Astrocyte (in vitro differentiated cells and primary cell): Measurements from ENCODE around the gene NDUFA8.

ENCODE experiments used
- CTCF ChIP-seq: IDR thresholded peaks from 2 replicates; pipeline ENCODE4 v1.5.1; 2011; ENCODE audit warnings: low read depth, mild to moderate bottlenecking, inconsistent platforms, low read length, moderate library complexity; ENCODE audit not compliant: insufficient read depth
- EZH2 ChIP-seq: IDR thresholded peaks from 2 replicates; pipeline ENCODE4 v1.6.1; 2012; ENCODE audit warnings: mild to moderate bottlenecking, low read length, inconsistent platforms; ENCODE audit not compliant: insufficient read depth

GRCh38 chr9:122159026-122159924 is at the start of gene NDUFA8, which contains the start of gene MORN5:
- TF ChIP-seq CTCF, result no peak
- no peak for TF ChIP-seq EZH2
